ENCODE data around the gene CIROP.
A peak's percentile ranks its signal among the peaks of the same experiment; 100 is the strongest.

Gene CIROP

DNA sequence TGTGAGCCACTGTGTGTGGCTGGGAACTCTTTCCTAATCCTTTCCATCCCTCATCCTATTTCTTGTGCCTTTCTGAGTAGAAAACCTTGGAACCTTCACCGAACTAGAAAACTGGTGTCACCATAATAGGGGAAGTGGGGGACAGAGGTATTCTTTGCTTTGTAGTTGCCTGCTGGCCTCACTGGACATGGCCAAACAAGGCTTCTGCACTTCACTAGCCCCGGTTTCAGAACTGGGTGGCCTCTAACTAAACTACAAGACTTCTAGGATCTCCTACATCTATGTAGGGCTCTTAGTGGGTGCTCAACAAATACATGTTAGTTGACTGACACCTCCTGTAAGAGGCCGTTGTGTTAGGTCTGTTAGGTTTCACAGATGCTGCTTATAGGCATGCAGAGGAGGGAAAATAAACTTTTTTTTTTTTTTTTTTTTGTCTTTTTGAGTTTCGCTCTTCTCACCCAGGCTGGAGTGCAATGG is 597 bp upstream of the CIROP start:
- no peak for DNase-seq (ENCODE audit: low read depth in 1 of 2, low spot score in 1 of 2)
- in situ Hi-C loops (cut with HindIII; ENCODE audit: low pct_unique_long_range_greater_than_20kb, low sequenced_read_pairs) = no loop called here
- no peak for TF ChIP-seq JUND (IDR thresholded peaks at IDR 0.05; ENCODE audit: low read depth)

DNA sequence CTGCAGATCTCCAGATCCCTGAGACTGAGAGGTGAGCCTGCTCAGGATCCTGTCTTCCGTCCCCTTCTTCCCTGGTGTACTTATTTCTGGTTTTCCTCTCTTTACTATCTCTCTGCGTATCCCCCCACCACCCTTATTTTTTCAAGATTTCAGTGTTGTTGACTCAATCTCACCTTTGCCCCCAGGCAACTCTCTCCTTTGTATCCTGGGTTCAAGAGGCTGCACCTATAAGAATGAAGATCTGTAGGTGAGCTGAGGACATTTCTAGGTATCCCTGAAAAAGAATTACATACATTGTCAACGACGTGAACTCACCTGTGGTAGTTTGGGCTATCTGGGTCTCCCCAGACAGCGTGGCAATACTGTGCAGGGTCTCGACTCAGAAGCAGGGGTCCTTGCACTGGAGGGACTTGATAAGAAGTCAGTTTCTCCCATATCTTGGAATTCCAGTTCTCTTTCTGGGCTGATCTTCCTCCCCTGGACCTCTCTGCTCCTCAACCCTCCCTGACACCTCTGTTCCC is 659 bp downstream of the CIROP start:
- no peak for TF ChIP-seq JUND (IDR thresholded peaks at IDR 0.05; ENCODE audit: low read depth)
- in situ Hi-C loops (cut with HindIII; ENCODE audit: low pct_unique_long_range_greater_than_20kb, low sequenced_read_pairs) = no loop called here
- DNase-seq (ENCODE audit: low read depth in 1 of 2, low spot score in 1 of 2) = no peak

DNA sequence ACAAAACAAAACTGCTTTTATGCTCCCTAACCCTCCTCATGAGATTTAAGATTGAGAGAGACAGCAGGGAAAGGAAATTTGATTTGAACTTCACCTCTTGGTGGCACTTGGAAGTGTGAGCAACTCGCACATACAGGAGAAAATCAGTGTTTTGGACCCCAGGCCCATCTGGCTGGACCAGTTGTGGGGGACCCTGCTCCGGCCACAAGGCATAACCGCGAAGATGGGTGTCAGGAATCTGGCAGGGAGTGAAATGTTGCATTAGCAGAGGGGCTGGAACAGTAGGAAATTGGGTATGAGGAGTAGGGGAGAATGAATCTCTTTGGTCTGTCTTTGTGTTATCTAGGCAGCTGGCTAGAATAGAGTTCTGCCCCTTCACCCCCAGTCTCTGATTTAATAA is 1.2 kb downstream of the CIROP start:
- in situ Hi-C loops (cut with HindIII; ENCODE audit: low pct_unique_long_range_greater_than_20kb, low sequenced_read_pairs) = no loop called here
- DNase-seq (ENCODE audit: low read depth in 1 of 2, low spot score in 1 of 2) = no peak
- no peak for TF ChIP-seq JUND (IDR thresholded peaks at IDR 0.05; ENCODE audit: low read depth)

DNA sequence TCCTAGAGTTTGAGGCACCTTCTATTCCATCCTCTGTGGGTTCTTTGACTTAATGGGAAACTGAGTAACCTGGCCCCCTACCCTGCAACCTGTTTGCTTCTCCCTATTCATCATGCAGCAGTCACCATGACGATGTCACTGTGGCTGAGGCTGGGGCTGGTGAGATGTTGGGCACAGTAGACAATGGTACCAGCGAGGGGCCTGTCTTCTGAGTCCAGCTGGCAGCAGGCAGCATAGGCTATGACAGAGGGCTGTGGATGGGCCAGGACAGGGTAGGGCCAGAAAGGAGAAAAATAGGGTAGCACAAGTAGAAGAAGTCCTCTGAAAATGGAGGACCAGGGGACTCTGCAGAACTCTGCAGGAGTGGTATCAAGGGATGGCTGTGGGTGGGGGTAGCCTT is 2.0 kb downstream of the CIROP start:
- no peak for DNase-seq (ENCODE audit: low read depth in 1 of 2, low spot score in 1 of 2)
- in situ Hi-C loops (cut with HindIII; ENCODE audit: low pct_unique_long_range_greater_than_20kb, low sequenced_read_pairs) = no loop called here
- TF ChIP-seq JUND (IDR thresholded peaks at IDR 0.05; ENCODE audit: low read depth) = no peak

DNA sequence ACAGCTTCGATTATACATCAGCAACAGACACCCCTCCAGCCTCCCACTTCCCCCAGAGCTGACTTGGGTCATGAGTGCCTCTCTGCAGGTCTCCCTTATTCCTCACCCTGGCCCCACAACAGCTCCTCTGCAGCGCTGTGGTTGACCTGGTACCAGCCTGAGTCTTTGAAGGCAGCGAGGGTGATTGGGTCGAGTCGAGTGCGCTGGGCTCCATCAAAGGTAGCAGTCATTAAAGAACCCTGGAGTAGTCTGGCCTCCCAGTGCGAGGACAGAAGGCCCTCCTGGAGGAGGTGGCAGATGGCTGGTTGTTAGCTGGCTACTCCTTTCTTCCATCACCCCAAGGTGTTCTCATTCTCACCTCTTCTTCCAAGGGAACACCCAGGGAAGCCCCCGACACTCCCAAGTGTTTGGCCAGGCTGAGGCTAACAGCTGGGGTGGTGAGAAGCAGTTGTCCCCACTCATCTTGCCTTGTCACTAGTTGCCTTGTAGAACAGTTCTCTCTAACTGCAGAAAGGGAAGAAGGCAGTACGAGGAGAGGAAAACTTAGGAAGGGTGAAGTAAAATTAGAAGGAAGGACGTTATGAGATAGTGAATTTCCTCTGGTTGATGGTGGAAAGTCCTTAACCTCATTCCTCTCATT is 2.7 kb downstream of the CIROP start:
- in situ Hi-C loops (cut with HindIII; ENCODE audit: low pct_unique_long_range_greater_than_20kb, low sequenced_read_pairs) = no loop called here
- no peak for TF ChIP-seq JUND (IDR thresholded peaks at IDR 0.05; ENCODE audit: low read depth)
- DNase-seq (ENCODE audit: low read depth in 1 of 2, low spot score in 1 of 2) = no peak

DNA sequence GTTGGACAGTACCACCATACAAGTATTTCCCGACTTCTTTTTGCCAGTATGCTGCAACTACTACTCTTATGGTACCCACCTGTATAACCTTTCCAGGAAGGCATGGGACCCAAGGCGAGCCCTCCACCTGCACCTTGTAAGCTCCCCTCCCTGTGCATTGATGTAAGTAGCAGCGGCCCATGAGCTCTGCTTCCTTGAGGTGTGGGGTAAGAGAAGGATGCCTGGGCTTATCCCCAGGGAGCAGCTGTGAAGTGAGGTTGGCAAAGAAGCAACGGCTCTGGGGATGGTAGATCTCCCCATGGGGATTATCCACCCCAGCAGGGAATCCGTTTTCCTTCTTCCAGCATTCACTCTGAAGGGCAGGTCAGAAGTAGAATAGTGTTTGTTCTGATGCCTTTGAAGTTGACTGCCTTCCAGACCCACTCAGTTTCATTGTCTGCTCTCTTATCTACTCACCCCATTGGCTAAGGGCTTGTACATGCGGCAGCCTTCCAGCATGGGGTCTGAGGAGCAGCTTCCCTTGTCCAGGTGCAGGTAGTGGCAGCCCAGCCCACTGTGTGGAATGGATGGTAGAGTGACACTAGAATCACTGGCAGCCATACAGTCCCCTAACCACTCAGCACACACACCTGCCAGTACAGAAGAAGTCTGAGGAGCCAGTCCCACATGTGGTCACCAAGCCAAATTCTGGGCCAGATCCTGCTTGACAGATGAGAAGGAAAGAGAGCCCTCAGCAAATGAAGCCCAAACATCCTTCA is 3.4 kb downstream of the CIROP start:
- in situ Hi-C loops (cut with HindIII; ENCODE audit: low pct_unique_long_range_greater_than_20kb, low sequenced_read_pairs) = no loop called here
- no peak for DNase-seq (ENCODE audit: low read depth in 1 of 2, low spot score in 1 of 2)
- no peak for TF ChIP-seq JUND (IDR thresholded peaks at IDR 0.05; ENCODE audit: low read depth)

DNA sequence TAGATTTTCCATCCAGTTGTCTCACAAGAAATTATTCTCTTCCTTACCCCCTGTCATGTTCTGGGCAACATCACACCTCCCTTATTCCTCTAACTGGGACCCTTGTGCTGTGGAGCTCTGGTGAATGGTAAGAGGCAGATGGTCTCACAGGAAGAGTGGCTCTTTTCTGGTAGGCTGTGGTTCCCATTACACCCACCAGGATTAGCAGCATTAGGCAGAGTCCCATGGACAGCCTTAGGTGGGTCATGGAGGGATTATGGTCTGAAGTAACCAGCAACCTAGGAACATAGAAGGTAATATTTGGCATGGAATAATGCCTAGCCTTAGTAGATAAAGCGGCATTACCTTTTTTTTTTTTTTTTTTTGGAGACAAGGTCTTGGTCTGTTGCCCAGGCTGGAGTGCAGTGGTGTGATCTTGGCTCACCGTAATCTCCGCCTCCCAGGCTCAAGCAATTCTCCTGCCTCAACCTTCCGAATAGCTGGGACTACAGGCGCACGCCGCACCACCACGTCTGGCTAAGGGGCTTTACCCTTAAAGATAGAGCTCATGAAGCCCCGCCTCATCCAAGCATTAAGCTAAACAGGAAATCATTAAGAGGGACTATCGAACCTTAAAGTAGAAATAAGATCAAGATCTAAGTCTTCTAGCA is 5.5 kb downstream of the CIROP start:
- in situ Hi-C loops (cut with HindIII; ENCODE audit: low pct_unique_long_range_greater_than_20kb, low sequenced_read_pairs) = no loop called here
- DNase-seq (ENCODE audit: low read depth in 1 of 2, low spot score in 1 of 2) = no peak
- TF ChIP-seq JUND (IDR thresholded peaks at IDR 0.05; ENCODE audit: low read depth) = no peak

DNA sequence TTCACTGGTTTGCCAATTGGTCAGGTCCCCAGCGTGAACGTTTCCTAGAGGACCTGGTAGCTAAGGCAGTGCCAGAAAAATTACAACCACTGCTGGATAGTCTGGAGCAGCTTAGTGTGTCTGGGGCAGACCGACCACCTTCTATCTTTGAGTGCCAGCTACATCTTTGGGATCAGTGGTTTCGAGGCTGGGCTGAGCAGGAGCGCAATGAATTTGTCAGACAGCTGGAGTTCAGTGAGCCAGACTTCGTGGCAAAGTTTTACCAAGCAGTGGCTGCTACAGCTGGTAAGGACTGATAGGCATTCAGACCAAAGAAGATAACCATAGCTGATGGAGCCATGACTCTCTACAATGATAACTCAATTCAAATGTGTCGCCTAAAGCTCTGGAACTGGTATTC is 7.0 kb downstream of the CIROP start:
- DNase-seq (ENCODE audit: low read depth in 1 of 2, low spot score in 1 of 2) = no peak
- TF ChIP-seq JUND (IDR thresholded peaks at IDR 0.05; ENCODE audit: low read depth) = no peak
- in situ Hi-C loops (cut with HindIII; ENCODE audit: low pct_unique_long_range_greater_than_20kb, low sequenced_read_pairs) = no loop called here

DNA sequence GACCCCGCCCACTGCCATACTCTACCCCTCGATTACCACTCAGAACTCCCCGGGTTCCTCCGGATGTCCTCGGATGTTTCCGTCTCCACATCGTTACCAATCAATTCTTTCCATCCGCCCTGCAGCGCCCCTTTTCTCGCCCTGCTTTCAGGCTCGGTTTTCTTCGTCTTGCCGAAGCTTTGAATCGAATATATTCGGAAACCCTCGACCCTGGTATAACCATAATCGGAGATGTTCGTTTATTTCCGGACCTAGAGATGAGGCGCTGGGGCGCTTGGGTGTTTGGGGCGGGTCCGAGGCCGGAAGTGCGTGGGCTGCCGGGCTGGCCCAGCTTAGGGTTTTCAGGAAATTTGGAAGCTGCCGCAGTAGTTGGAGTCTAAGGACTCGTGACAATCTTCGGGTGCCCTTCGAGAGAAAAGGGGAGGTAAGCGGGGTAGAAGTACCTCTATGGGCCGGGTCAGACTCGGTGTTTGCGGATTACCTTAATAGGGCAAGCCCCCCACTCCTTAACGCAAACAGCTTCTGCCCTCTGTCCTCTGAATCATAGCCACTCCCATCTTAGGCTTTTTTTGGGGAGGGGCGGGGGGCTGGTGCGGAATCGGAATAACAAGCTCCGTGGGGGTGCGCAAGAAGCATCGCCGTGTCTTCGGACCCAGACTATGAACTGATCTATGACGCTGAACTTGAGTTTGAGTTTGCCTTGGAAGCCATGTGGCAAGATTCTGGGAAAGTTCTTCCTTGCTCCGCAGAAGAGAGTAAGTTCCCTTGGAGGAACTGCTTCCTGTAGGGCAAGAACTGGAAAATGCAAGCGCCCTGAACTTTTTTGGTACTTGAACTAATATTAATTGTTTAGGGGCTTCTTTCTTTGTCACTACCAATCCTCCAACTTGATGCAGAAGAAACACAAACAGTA is 9.3 kb downstream of the CIROP start, which contains the start of gene C14orf119:
Gene C14orf119 (plus strand): TSS at position 310 of the 913 bp plus-strand sequence. CDS start 2,154 bp downstream, outside the sequence.
- TF ChIP-seq JUND (IDR thresholded peaks at IDR 0.05; ENCODE audit: low read depth) = no peak
- in situ Hi-C loops (cut with HindIII; ENCODE audit: low pct_unique_long_range_greater_than_20kb, low sequenced_read_pairs) = no loop called here
- peak; percentile 95 to 99 for DNase-seq (ENCODE audit: low read depth in 1 of 2, low spot score in 1 of 2)

DNA sequence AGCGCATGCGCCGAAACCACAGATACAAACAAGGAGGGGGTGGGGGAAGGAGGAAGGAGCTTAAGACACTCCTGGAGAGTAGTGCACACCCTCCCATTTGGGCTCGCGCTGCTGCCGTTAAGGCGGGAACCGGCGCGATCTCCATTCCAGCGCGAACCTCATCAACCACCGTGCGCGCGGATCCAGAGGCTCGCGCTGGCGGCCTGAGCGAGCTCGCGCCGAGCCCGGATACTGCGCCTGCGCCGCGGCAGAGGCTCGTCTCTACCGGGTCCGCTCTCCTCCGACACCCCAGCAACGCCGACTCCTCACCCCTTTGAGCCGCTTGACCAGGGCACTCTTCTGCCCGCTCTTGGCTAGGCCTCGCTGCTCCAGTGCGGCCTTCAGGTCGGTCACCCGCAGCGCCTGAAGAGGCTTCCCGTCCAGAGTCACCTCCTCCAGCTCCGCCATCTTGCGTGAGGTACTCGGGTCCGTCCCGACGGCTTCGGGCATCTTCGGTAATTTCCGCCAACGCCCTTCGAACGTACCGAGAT is 10.1 kb downstream of the CIROP start, which contains the start of gene ACIN1:
Gene ACIN1 (minus strand): TSS at position 471 of the 530 bp plus-strand sequence. CDS start 24 bp downstream, at position 447.
- TF ChIP-seq JUND (IDR thresholded peaks at IDR 0.05; ENCODE audit: low read depth) = no peak
- in situ Hi-C loops (cut with HindIII; ENCODE audit: low pct_unique_long_range_greater_than_20kb, low sequenced_read_pairs) = no loop called here
- DNase-seq (ENCODE audit: low read depth in 1 of 2, low spot score in 1 of 2) = peak; percentile 26 to 78

DNA sequence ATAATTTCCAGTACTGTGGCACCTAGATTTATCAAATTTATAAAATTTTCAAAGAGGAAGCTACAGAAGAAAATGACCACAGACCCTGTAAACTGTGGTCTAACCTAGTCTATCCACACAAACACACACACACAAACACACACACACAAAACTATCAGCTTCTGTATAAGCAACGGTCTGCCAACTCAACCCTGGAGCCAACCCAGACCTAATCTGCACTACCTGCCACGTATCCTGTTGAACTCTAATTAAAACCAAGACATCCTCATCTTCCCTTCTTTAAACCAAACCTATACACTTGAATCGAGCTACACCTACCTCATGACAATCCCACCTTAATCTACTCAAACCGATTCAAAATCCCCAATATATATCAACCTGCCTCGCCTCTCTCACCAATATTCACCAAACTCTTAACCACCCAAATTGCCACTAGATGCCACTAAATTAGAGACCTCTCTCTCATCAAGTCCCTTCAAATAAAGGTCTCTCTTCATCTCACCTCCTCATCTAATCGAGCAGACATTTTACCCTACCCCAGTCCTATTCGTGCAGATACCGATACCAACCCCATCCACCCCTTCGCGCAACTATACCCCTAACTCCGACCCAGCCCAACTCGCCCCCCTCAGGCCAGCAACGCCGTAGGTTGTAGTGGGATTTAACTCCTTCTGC is 10.7 kb downstream of the CIROP start:
- DNase-seq (ENCODE audit: low read depth in 1 of 2, low spot score in 1 of 2) = no peak
- no peak for TF ChIP-seq JUND (IDR thresholded peaks at IDR 0.05; ENCODE audit: low read depth)
- in situ Hi-C loops (cut with HindIII; ENCODE audit: low pct_unique_long_range_greater_than_20kb, low sequenced_read_pairs) = no loop called here
